IMR-90 (cell line): ENCODE measurements around the gene THRAP3.

Experiments
- BHLHE40 ChIP-seq: fragments of 150-350 bp; IDR thresholded peaks from 2 replicates; pipeline ENCODE4 v1.6.1; 2016; ENCODE audit warnings: mild to moderate bottlenecking, low read depth, low read length
- CEBPB ChIP-seq: IDR thresholded peaks from 2 replicates; pipeline ENCODE4 v1.6.1; 2012; ENCODE audit warnings: low read depth, low read length, improper control_type of control experiment
- CHD1 ChIP-seq: IDR thresholded peaks from 2 replicates; pipeline ENCODE4 v1.6.1; 2012; ENCODE audit warnings: low read depth, low read length, improper control_type of control experiment
- FOS ChIP-seq: fragments of 150-350 bp; IDR thresholded peaks from 2 replicates; pipeline ENCODE4 v1.6.1; 2016; ENCODE audit warnings: low read depth, low read length
- MXI1 ChIP-seq: IDR thresholded peaks from 2 replicates; pipeline ENCODE4 v1.6.1; 2012; ENCODE audit warnings: low read depth, mild to moderate bottlenecking, low read length, moderate library complexity, borderline replicate concordance
- NFE2L2 ChIP-seq: fragments of 150-350 bp; IDR thresholded peaks from 2 replicates; pipeline ENCODE4 v1.6.1; 2016; ENCODE audit warnings: low read depth, mild to moderate bottlenecking, low read length
- POLR2A ChIP-seq: IDR thresholded peaks from 2 replicates; pipeline ENCODE4 v1.6.1; 2012; ENCODE audit warnings: mild to moderate bottlenecking, low read depth, low read length
- RAD21 ChIP-seq: IDR thresholded peaks from 2 replicates; pipeline ENCODE4 v1.6.1; 2012; ENCODE audit warnings: low read length, improper control_type of control experiment
- RFX5 ChIP-seq: IDR thresholded peaks from 2 replicates; pipeline ENCODE4 v1.8.0; 2012; ENCODE audit warnings: low read depth, mild to moderate bottlenecking, low read length, moderate library complexity
- SMC3 ChIP-seq: fragments of 150-350 bp; IDR thresholded peaks from 2 replicates; pipeline ENCODE4 v1.6.1; 2016; ENCODE audit warnings: low read depth, mild to moderate bottlenecking, antibody characterized with exemption, low read length, moderate library complexity
- TF ChIP-seq, protein P1 (sequence below): conservative IDR thresholded peaks from 2 replicates; pipeline ENCODE4 v1.5.1; 2012; ENCODE audit warnings: mild to moderate bottlenecking, low read depth, low read length, improper control_type of control experiment
- TF ChIP-seq, protein P2 (sequence below): fragments of 150-350 bp; IDR thresholded peaks from 2 replicates; pipeline ENCODE4 v1.6.1; 2017; ENCODE audit warnings: mild to moderate bottlenecking, antibody characterized with exemption, low read length, low read depth

DNA sequence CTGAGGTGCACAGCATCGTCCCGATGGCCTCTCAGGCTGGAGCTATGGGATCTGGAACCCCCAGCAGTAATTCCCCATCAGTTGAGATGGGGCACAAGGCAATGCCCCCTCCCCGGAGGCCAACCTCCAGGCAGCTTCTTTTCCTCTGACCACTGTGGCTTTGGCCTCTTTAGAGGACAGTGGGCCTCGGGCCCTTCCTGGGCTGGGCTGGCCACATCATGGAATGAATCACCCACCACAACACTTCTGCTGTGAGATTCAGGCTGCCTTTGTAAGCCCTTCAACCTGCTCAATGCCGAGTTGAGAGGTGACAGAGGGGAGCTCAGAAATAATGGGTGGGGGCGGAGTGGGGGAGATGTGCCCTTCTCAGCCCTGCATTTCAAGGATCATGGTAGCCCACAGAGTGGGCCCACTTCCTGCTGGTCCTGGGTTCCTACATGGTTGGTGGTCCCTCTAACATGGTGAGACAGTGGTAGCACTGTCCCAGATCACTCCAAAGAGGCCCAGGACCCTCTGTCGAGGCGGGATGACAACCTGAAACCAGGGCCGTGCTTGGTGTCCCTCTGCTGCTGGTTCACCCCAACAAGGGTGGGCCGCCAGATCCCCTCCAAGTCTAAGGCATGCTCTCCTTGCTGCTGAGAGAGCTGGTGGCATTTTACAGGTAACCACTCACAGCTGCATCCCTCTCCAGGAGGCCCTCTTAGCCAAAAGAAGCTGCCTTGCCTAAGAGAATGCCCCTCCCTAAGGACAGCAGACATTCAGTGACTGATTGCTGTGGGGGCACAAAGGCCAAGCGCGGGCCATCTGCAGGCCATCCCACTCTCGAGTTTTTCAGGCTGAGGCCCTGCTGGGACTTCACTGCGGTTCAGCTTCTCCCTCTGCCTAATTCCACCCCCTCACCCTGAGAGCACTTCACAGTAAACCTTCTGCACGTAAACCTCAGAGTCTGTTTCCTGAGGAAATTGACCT lies 129.0 kb downstream of the THRAP3 start:
- TF ChIP-seq, protein P1, sequence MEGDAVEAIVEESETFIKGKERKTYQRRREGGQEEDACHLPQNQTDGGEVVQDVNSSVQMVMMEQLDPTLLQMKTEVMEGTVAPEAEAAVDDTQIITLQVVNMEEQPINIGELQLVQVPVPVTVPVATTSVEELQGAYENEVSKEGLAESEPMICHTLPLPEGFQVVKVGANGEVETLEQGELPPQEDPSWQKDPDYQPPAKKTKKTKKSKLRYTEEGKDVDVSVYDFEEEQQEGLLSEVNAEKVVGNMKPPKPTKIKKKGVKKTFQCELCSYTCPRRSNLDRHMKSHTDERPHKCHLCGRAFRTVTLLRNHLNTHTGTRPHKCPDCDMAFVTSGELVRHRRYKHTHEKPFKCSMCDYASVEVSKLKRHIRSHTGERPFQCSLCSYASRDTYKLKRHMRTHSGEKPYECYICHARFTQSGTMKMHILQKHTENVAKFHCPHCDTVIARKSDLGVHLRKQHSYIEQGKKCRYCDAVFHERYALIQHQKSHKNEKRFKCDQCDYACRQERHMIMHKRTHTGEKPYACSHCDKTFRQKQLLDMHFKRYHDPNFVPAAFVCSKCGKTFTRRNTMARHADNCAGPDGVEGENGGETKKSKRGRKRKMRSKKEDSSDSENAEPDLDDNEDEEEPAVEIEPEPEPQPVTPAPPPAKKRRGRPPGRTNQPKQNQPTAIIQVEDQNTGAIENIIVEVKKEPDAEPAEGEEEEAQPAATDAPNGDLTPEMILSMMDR = no peak
- TF ChIP-seq CEBPB (no peak), FOS (peak; percentile 57), POLR2A (no peak), NFE2L2 (no peak), SMC3 (no peak), BHLHE40 (no peak), RFX5 (no peak), RAD21 (no peak), MXI1 (no peak), CHD1 (no peak)
- TF ChIP-seq, protein P2, sequence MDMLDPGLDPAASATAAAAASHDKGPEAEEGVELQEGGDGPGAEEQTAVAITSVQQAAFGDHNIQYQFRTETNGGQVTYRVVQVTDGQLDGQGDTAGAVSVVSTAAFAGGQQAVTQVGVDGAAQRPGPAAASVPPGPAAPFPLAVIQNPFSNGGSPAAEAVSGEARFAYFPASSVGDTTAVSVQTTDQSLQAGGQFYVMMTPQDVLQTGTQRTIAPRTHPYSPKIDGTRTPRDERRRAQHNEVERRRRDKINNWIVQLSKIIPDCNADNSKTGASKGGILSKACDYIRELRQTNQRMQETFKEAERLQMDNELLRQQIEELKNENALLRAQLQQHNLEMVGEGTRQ = no peak
